HepG2 (cell line): ENCODE results near the gene SUCLG1. TPM values are rescaled to one million over a fixed set of nuclear protein-coding genes. Genes with fewer than 3 reads are reported as not detected.
A peak's percentile ranks its signal among the peaks of the same experiment; 100 is the strongest.

Source experiments
- BHLHE40 ChIP-seq: IDR thresholded peaks from 2 replicates; pipeline ENCODE4 v1.6.1; 2011; ENCODE audit warnings: low read length, improper control_type of control experiment
- CEBPZ ChIP-seq: IDR thresholded peaks from 2 replicates; pipeline ENCODE4 v1.6.1; 2012; ENCODE audit warnings: low read length, improper control_type of control experiment
- ESRRA ChIP-seq: sonication (generic); formaldehyde crosslinking; IDR thresholded peaks from 2 replicates; pipeline ENCODE4 v1.5.1; 2020; ENCODE audit warnings: mild to moderate bottlenecking, low read depth, missing genetic modification reagents
- HBP1 ChIP-seq: IDR thresholded peaks from 2 replicates; pipeline ENCODE4 v1.6.1; 2016; ENCODE audit warnings: low read depth, control low read depth
- MEIS1 ChIP-seq: sonication (generic); formaldehyde crosslinking; IDR thresholded peaks from 2 replicates; pipeline ENCODE4 v1.9.0; 2021; ENCODE audit warnings: mild to moderate bottlenecking, missing genetic modification reagents, moderate library complexity, borderline replicate concordance
- NR2C2 ChIP-seq: sonication (generic); formaldehyde crosslinking; IDR thresholded peaks from 2 replicates; pipeline ENCODE4 v1.4.0; 2020; ENCODE audit warnings: missing genetic modification reagents, mild to moderate bottlenecking, moderate library complexity, borderline replicate concordance
- RAD51 ChIP-seq: fragments of 450-650 bp; IDR thresholded peaks from 2 replicates; pipeline ENCODE4 v1.6.1; 2016; ENCODE audit warnings: borderline replicate concordance
- ZBTB26 ChIP-seq: IDR thresholded peaks from 2 replicates; pipeline ENCODE4 v1.6.1; 2016; ENCODE audit warnings: missing compliant biosample characterization, missing genetic modification reagents, borderline replicate concordance
- ZNF205 ChIP-seq: IDR thresholded peaks from 2 replicates; pipeline ENCODE4 v1.6.1; 2018; ENCODE audit warnings: missing biosample characterization, missing genetic modification reagents
- ZNF207 ChIP-seq: fragments of 450-650 bp; IDR thresholded peaks from 2 replicates; pipeline ENCODE4 v1.6.1; 2016; ENCODE audit warnings: antibody characterized with exemption, borderline replicate concordance
- ZNF513 ChIP-seq: sonication (generic); formaldehyde crosslinking; conservative IDR thresholded peaks from 2 replicates; pipeline ENCODE4 v1.5.0; 2020; ENCODE audit warnings: missing genetic modification reagents
- ZNF589 ChIP-seq: sonication (generic); formaldehyde crosslinking; conservative IDR thresholded peaks from 2 replicates; pipeline ENCODE4 v1.8.0; 2022; ENCODE audit warnings: mild to moderate bottlenecking, moderate library complexity, missing genetic modification reagents
- ZNF75D ChIP-seq: sonication (generic); formaldehyde crosslinking; IDR thresholded peaks from 2 replicates; pipeline ENCODE4 v1.8.1; 2023; ENCODE audit warnings: missing genetic modification reagents, mild to moderate bottlenecking, borderline replicate concordance
- ZSCAN12 ChIP-seq: sonication (generic); formaldehyde crosslinking; IDR thresholded peaks from 2 replicates; pipeline ENCODE4 v1.9.0; 2021; ENCODE audit warnings: mild to moderate bottlenecking, missing genetic modification reagents
- polyA plus RNA-seq, 8 experiments: library from polyadenylated mRNA; depleted of rRNA in 3 of 8; stranded (reverse) in 7 of 8; unstranded in 1 of 8; fragments of >200 nt; fragmentation: Illumina TruSeq in 4 of 8; extraction: Trizol in 4 of 8; gene quantifications; 2 replicates each; pipeline versions ENCODE4 v1.2.1 to v1.2.3, GENCODE V29; 2011 to 2016; ENCODE audit warnings: low read depth in 4 of 8, missing spikeins in 1 of 8, mixed read lengths in 1 of 8; ENCODE audit not compliant: insufficient read depth in 1 of 8
- total RNA-seq, 5 experiments: library from RNA; depleted of rRNA; stranded (reverse); fragments of >200 nt; fragmentation: Illumina TruSeq; extraction: Trizol; gene quantifications; 2 replicates each; pipeline ENCODE4 v1.2.3, GENCODE V29; 2016; ENCODE audit warnings: low read depth in 1 of 5

The SUCLG1 gene
- total and polyA plus RNA-seq, 2 of the 13 experiments (the other 11 are each of a cell fraction or from before 2014, with no cell fraction given), result 58.7 to 121 TPM

- TF ChIP-seq ZNF513 (CRISPR knock-in tag) (no peak), BHLHE40 (no peak), HBP1 (CRISPR knock-in tag) (peak; percentile 35), NR2C2 (CRISPR knock-in tag) (peak; percentile 98), ESRRA (CRISPR knock-in tag) (peak; percentile 92), MEIS1 (CRISPR knock-in tag) (peak; percentile 28; the same call in 1 of the 2 replicates), ZBTB26 (CRISPR knock-in tag) (no peak), ZNF207 (no peak), CEBPZ (no peak), RAD51 (no peak), ZNF75D (CRISPR knock-in tag) (no peak), ZSCAN12 (CRISPR knock-in tag) (no peak), ZNF205 (CRISPR knock-in tag) (no peak), ZNF589 (no peak)
Observed at GRCh38 chr2:84459018-84459943, at the start of gene SUCLG1 (continued).
